A549 (cell line): ENCODE results near the gene ROR1. TPM values are rescaled to one million over a fixed set of nuclear protein-coding genes. Genes with fewer than 3 reads are reported as not detected.

Source experiments
- ATAC-seq, 2 experiments: fragments of 200-7000 bp in 1 of 2; fragments of >200 bp in 1 of 2; cut with Nextera tagmentation in 1 of 2; cut with Tn5 transposase in 1 of 2; 3 replicates each; pipeline versions ENCODE4 v1.8.0 to v1.9.1; 2018 to 2020; ENCODE audit warnings: mild to moderate bottlenecking in 1 of 2, moderate library complexity in 1 of 2
- CTCF ChIA-PET: fragments of 300-600 bp; sonication (Branson Sonifier 250); formaldehyde crosslinking; extraction: SDS; loops from one replicate; lab custom pipeline; 2021; ENCODE audit warnings: antibody characterized with exemption, inconsistent platforms; lab: Yijun Ruan, JAX
- POLR2A ChIA-PET: fragments of 350-600 bp; formaldehyde crosslinking; extraction: SDS; loops from one replicate; lab custom pipeline; 2021; ENCODE audit warnings: antibody characterized with exemption, inconsistent platforms; lab: Yijun Ruan, JAX
- DNase-seq, 2 experiments: peaks; one replicate each; pipeline versions ENCODE4 v3.0.0 to v3.0.0-alpha.2; 2011 to 2016; ENCODE audit warnings: low read depth in 1 of 2, low spot score in 1 of 2
- FAIRE-seq: peaks from 2 replicates; lab custom pipeline; 2011; peaks lifted over from hg19 to GRCh38; lab: Jason Lieb, UNC
- H3K27ac ChIP-seq, 2 experiments: fragments of >200 bp; sonication (Bioruptor Twin); formaldehyde crosslinking; 3 replicates each; pipeline ENCODE4 v1.5.1; 2016 to 2017
- H3K4me1 ChIP-seq: fragments of >200 bp; sonication (Bioruptor Twin); formaldehyde crosslinking; 3 replicates; pipeline ENCODE4 v1.6.1; 2016
- H3K4me2 ChIP-seq: fragments of >200 bp; sonication (Bioruptor Twin); formaldehyde crosslinking; 3 replicates; pipeline ENCODE4 v1.6.1; 2016
- H3K4me3 ChIP-seq: fragments of >200 bp; sonication (Bioruptor Twin); formaldehyde crosslinking; 3 replicates; pipeline ENCODE4 v1.5.1; 2016
- H3K9me3 ChIP-seq: fragments of >200 bp; sonication (Bioruptor Twin); formaldehyde crosslinking; 3 replicates; pipeline ENCODE4 v1.6.1; 2016
- ATOH8 ChIP-seq: fragments of 250-450 bp; sonication (Bioruptor Pico); IDR thresholded peaks from 2 replicates; pipeline ENCODE4 v1.5.0; 2020; ENCODE audit warnings: low read depth, mild to moderate bottlenecking, moderate library complexity
- CBX2 ChIP-seq: fragments of 200-600 bp; sonication (generic); IDR thresholded peaks from 2 replicates; pipeline ENCODE4 v1.6.1; 2016; ENCODE audit warnings: low read depth, mild to moderate bottlenecking, borderline replicate concordance
- CEBPB ChIP-seq, 2 experiments: fragments of >200 bp in 1 of 2; sonication (Bioruptor Twin) in 1 of 2; formaldehyde crosslinking in 1 of 2; IDR thresholded peaks; 2 replicates each; pipeline ENCODE4 v1.6.1; 2012 to 2016
- CHD2 ChIP-seq: fragments of 150-350 bp; IDR thresholded peaks from 2 replicates; pipeline ENCODE4 v1.6.1; 2014; ENCODE audit warnings: low read length; ENCODE audit not compliant: partially characterized antibody
- EP300 ChIP-seq, 2 experiments: fragments of >200 bp; sonication (Bioruptor Twin); formaldehyde crosslinking; IDR thresholded peaks; 2 replicates in 1 of 2; 3 replicates in 1 of 2; pipeline ENCODE4 v1.6.1; 2016 to 2017
- ESRRA ChIP-seq: fragments of 150-350 bp; IDR thresholded peaks from 2 replicates; pipeline ENCODE4 v1.6.1; 2014; ENCODE audit warnings: mild to moderate bottlenecking, low read length, borderline replicate concordance
- FOXS1 ChIP-seq: fragments of 250-450 bp; sonication (Bioruptor Pico); IDR thresholded peaks from 2 replicates; pipeline ENCODE4 v1.5.0; 2020; ENCODE audit warnings: mild to moderate bottlenecking, moderate library complexity
- HEYL ChIP-seq: fragments of 250-450 bp; sonication (Bioruptor Pico); IDR thresholded peaks from 2 replicates; pipeline ENCODE4 v1.8.0; 2021; ENCODE audit warnings: mild to moderate bottlenecking, moderate library complexity
- POLR2A ChIP-seq: IDR thresholded peaks from 2 replicates; pipeline ENCODE4 v1.6.1; 2012; ENCODE audit warnings: mild to moderate bottlenecking, low read length
- RCOR1 ChIP-seq: fragments of 150-350 bp; IDR thresholded peaks from 2 replicates; pipeline ENCODE4 v1.6.1; 2014; ENCODE audit warnings: antibody characterized with exemption, low read length, low read depth
- RNF2 ChIP-seq: fragments of 200-600 bp; sonication (generic); IDR thresholded peaks from 2 replicates; pipeline ENCODE4 v1.6.1; 2016; ENCODE audit warnings: low read depth, mild to moderate bottlenecking, antibody characterized with exemption, moderate library complexity, borderline replicate concordance
- SREBF2 ChIP-seq: fragments of 450-650 bp; IDR thresholded peaks from 2 replicates; pipeline ENCODE4 v1.6.1; 2014; ENCODE audit warnings: mild to moderate bottlenecking, moderate library complexity
- TFCP2L1 ChIP-seq: fragments of 250-450 bp; sonication (Bioruptor Pico); IDR thresholded peaks from 2 replicates; pipeline ENCODE4 v1.5.0; 2021; ENCODE audit warnings: mild to moderate bottlenecking
- ZSCAN20 ChIP-seq: fragments of 250-450 bp; sonication (Bioruptor Pico); IDR thresholded peaks from 2 replicates; pipeline ENCODE4 v1.8.0; 2022; ENCODE audit warnings: mild to moderate bottlenecking, moderate library complexity
- WGBS: methylation state at CpG from one replicate; pipeline ENCODE4 v1.1.6; 2017; ENCODE audit errors: missing lambda C conversion rate; 5-methylcytosine and 5-hydroxymethylcytosine counted together
- polyA plus RNA-seq, 4 experiments: library from polyadenylated mRNA; depleted of rRNA in 3 of 4; stranded (reverse); fragments of >200 nt; fragmentation: RNase III in 1 of 4; extraction: RNeasy Plus Mini Kit Qiagen cat#74134 plus additional on column Dnase treatment in 1 of 4; gene quantifications; 2 replicates in 3 of 4; 3 replicates in 1 of 4; pipeline ENCODE4 v1.2.3, GENCODE V29; 2011 to 2017
- TF ChIP-seq, protein P1 (sequence below): fragments of >200 bp; sonication (Bioruptor Twin); formaldehyde crosslinking; IDR thresholded peaks from 3 replicates; pipeline ENCODE4 v1.5.1; 2016
- TF ChIP-seq, protein P2 (sequence below): fragments of >200 bp; sonication (Bioruptor Twin); formaldehyde crosslinking; IDR thresholded peaks from 2 replicates; pipeline ENCODE4 v1.6.1; 2016
- TF ChIP-seq, protein P3 (sequence below): fragments of 250-450 bp; sonication (Bioruptor Pico); IDR thresholded peaks from 2 replicates; pipeline ENCODE4 v1.5.0; 2021; ENCODE audit warnings: mild to moderate bottlenecking, moderate library complexity, borderline replicate concordance
- TF ChIP-seq, protein P4 (sequence below): fragments of >200 bp; sonication (Bioruptor Twin); formaldehyde crosslinking; IDR thresholded peaks from 3 replicates; pipeline ENCODE4 v1.6.1; 2016

Gene ROR1
- polyA plus RNA-seq, 2 of the 4 experiments (the other 2 are of a cell fraction): 6.5 to 19.0 TPM

GRCh38 chr1:63880958-63881576 is 107.2 kb downstream of the ROR1 start:
- Histone ChIP-seq H3K9me3 (no peaks in the 10 kb centered on the region), H3K27ac (no peak overlapping the region), H3K4me3 (no peak overlapping the region), H3K4me1 (peaks cover 20% of the 10 kb centered on the region)
- no peak for FAIRE-seq
- no peak for ATAC-seq
- CTCF ChIA-PET: interaction anchor here (0.8 kb wide), 1 partner anchor 12 kb away, joined by 3 read pairs; no protein-coding TSS in a partner anchor
- no peak for DNase-seq
- POLR2A ChIA-PET: no interaction called here
- TF ChIP-seq SREBF2 (no peak), EP300 (IDR thresholded peaks at IDR 0.05) (no peak), ZSCAN20 (CRISPR knock-in tag) (no peak), CHD2 (no peak), POLR2A (no peak), FOXS1 (CRISPR knock-in tag) (no peak), ATOH8 (CRISPR knock-in tag) (no peak)
- TF ChIP-seq, protein P1, sequence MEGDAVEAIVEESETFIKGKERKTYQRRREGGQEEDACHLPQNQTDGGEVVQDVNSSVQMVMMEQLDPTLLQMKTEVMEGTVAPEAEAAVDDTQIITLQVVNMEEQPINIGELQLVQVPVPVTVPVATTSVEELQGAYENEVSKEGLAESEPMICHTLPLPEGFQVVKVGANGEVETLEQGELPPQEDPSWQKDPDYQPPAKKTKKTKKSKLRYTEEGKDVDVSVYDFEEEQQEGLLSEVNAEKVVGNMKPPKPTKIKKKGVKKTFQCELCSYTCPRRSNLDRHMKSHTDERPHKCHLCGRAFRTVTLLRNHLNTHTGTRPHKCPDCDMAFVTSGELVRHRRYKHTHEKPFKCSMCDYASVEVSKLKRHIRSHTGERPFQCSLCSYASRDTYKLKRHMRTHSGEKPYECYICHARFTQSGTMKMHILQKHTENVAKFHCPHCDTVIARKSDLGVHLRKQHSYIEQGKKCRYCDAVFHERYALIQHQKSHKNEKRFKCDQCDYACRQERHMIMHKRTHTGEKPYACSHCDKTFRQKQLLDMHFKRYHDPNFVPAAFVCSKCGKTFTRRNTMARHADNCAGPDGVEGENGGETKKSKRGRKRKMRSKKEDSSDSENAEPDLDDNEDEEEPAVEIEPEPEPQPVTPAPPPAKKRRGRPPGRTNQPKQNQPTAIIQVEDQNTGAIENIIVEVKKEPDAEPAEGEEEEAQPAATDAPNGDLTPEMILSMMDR: no peak
- TF ChIP-seq, protein P2, sequence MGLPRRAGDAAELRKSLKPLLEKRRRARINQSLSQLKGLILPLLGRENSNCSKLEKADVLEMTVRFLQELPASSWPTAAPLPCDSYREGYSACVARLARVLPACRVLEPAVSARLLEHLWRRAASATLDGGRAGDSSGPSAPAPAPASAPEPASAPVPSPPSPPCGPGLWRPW: no peak
- TF ChIP-seq, all 56 proteins: peak for 0
- 100% methylated on average over 1 of the region's 1 CpG for WGBS
- no peak overlapping the region for H3K4me2 ChIP-seq

DNA sequence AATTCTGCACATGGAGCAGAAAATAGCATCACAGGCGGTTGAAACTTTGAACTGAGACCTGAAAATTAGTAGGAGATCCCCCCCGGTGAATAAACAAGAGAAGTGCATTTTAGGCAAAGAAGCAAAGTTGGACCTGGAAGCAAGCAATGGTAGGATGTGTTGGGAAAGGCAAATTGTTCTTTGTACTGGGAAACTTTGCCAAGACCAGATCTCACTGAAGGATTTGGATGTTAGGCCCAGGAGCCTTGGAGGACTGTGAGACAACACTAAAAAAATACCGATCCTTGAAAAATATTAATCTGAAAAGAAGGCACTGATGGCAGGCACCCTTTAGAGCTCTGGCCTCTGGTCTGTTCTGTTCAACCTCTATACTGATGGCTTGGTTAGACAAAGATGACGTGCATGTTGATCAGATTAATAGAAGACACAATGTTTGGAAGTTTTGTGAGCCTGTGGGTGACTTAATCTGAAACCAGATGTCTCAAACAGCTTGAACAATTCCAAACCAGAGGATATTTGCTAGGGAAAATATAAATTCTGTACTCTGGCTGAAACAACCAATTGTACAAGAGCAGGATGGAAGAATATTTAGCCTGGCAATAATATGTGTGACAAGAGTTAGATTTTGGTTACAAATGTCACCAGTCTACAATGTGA is 108.4 kb downstream of the ROR1 start:
- ATAC-seq (no peak), DNase-seq (no peak), FAIRE-seq (no peak)
- no peak for TF ChIP-seq RNF2
- no peak overlapping the region for H3K4me2 ChIP-seq
- H3K27ac ChIP-seq: no peak overlapping the region
- 94% methylated on average over 4 of the region's 4 CpGs for WGBS
- peaks cover 13% of the 10 kb centered on the region; the same call in 2 of the 3 replicates for H3K4me1 ChIP-seq
- H3K4me3 ChIP-seq: no peak overlapping the region
- H3K9me3 ChIP-seq: no peaks in the 10 kb centered on the region
- CTCF ChIA-PET: no interaction called here
- POLR2A ChIA-PET: no interaction called here

DNA sequence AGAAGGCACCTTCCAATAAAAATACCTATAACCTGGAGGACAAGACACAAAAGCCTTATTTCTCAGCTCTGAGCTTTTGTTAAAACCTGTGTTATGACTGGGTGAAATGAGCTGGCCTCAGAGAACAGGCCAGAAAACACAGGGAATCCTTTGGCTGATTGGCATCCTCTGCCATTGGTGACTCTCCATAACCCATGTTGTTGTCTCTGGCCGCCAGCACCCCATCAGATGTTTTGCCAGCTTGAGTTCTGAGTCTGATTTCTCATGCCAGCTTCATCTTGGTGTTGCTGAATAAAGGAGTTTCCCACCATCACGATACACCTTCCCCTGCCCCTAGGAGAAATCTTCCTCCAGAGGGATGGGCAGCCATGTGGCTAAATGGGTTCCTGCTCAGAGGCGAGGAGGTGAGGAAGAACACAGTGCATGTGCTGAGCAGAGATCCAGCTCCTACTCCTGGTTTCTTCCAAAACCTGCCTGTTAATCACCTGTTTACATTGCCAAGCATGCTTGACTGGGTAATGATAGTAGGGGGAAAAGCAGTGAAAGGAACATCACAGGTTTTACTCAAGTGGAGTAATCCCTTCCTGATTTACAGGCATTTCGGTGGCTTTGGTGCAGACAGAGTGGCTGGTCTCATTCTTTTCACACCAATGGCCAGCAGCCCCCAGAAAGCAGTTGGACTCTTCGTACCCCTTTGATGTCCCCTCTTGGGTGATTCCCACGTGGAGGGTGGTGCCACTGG is 109.8 kb downstream of the ROR1 start:
- peaks cover 3% of the 10 kb centered on the region; the same call in 1 of the 3 replicates for H3K4me1 ChIP-seq
- H3K4me2 ChIP-seq: no peak overlapping the region
- no peak overlapping the region for H3K4me3 ChIP-seq
- no peak for DNase-seq
- no peaks in the 10 kb centered on the region for H3K9me3 ChIP-seq
- POLR2A ChIA-PET: no interaction called here
- WGBS: 71% methylated on average over 6 of the region's 6 CpGs
- TF ChIP-seq, protein P3, sequence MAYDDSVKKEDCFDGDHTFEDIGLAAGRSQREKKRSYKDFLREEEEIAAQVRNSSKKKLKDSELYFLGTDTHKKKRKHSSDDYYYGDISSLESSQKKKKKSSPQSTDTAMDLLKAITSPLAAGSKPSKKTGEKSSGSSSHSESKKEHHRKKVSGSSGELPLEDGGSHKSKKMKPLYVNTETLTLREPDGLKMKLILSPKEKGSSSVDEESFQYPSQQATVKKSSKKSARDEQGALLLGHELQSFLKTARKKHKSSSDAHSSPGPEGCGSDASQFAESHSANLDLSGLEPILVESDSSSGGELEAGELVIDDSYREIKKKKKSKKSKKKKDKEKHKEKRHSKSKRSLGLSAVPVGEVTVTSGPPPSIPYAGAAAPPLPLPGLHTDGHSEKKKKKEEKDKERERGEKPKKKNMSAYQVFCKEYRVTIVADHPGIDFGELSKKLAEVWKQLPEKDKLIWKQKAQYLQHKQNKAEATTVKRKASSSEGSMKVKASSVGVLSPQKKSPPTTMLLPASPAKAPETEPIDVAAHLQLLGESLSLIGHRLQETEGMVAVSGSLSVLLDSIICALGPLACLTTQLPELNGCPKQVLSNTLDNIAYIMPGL (CRISPR knock-in tag): no peak
- TF ChIP-seq RCOR1 (no peak), CBX2 (no peak), ESRRA (no peak), HEYL (CRISPR knock-in tag) (no peak), CEBPB (IDR thresholded peaks at IDR 0.05) (no peak), TFCP2L1 (CRISPR knock-in tag) (no peak)
- TF ChIP-seq, protein P4, sequence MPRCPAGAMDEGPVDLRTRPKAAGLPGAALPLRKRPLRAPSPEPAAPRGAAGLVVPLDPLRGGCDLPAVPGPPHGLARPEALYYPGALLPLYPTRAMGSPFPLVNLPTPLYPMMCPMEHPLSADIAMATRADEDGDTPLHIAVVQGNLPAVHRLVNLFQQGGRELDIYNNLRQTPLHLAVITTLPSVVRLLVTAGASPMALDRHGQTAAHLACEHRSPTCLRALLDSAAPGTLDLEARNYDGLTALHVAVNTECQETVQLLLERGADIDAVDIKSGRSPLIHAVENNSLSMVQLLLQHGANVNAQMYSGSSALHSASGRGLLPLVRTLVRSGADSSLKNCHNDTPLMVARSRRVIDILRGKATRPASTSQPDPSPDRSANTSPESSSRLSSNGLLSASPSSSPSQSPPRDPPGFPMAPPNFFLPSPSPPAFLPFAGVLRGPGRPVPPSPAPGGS: no peak
- CTCF ChIA-PET: no interaction called here
- no peak overlapping the region for H3K27ac ChIP-seq
- FAIRE-seq: no peak
- ATAC-seq: no peak
